ENCODE results near the gene GSTK1. TPM values are rescaled to one million over a fixed set of nuclear protein-coding genes. Genes with fewer than 3 reads are reported as not detected.
A peak's percentile ranks its signal among the peaks of the same experiment; 100 is the strongest.

GSTK1 gene
- total RNA-seq, 4 donors from 2014 or later, result 147 to 319 (median 220) TPM

- Histone ChIP-seq H3K36me3 (no peaks in the 10 kb centered on the region), H3K4me3 (replicated peaks in 1 of 3) (no peak overlapping the region), H3K27ac (peak overlapping the region in 1 of 3 donors; percentile 87), H3K4me1 (peaks cover 9 to 44% of the 10 kb centered on the region in 2 donors), H3K27me3 (no peaks in the 10 kb centered on the region), H3K9me3 (no peaks in the 10 kb centered on the region)
- intact Hi-C loops (cut with DNase I), result loop anchor here (10.0 kb wide), 2 partner anchors 98 to 128 kb away; partner anchors contain the start of gene ZYX
- DNase-seq, result no peak
- TF ChIP-seq CTCF (IDR thresholded peaks at IDR 0.05), result no peak
- no peak for TF ChIP-seq POLR2A (IDR thresholded peaks at IDR 0.05)
- WGBS, 2 donors, result 96% methylated on average over 4 to 6 of the region's 6 CpGs
These were observed 23.3 kb downstream of the GSTK1 start for GRCh38 chr7:143286522-143286890.

- H3K27me3 ChIP-seq, result no peaks in the 10 kb centered on the region
- no peak for TF ChIP-seq POLR2A (IDR thresholded peaks at IDR 0.05)
- TF ChIP-seq CTCF (IDR thresholded peaks at IDR 0.05), result no peak
- peaks cover 9 to 44% of the 10 kb centered on the region in 2 donors for H3K4me1 ChIP-seq
- peak overlapping the region in 2 of 3 donors; percentile 8 to 18 for H3K4me3 ChIP-seq (replicated peaks in 1 of 3)
- intact Hi-C loops (cut with DNase I), result loop anchor here (10.0 kb wide), 2 partner anchors 97 to 127 kb away; partner anchors contain the start of gene ZYX
- H3K9me3 ChIP-seq, result no peaks in the 10 kb centered on the region
- peaks cover 5 to 6% of the 10 kb centered on the region in 2 donors for H3K36me3 ChIP-seq
- 71 to 72% methylated on average over 15 of the region's 17 CpGs for WGBS, 2 donors
- peak overlapping the region; percentile 10 to 64 (median 42) for H3K27ac ChIP-seq
- DNase-seq, result no peak
These were observed 24.2 kb downstream of the GSTK1 start for GRCh38 chr7:143287339-143287934.

- no peaks in the 10 kb centered on the region for H3K27me3 ChIP-seq
- H3K4me1 ChIP-seq, result peaks cover 9 to 44% of the 10 kb centered on the region in 2 donors
- 0 to 4% methylated on average over 13 to 55 of the region's 84 CpGs for WGBS, 2 donors
- TF ChIP-seq CTCF (IDR thresholded peaks at IDR 0.05), result peak in 3 of 6 experiments; percentile 32 to 44 (median 33)
- TF ChIP-seq POLR2A (IDR thresholded peaks at IDR 0.05), result peak in 1 of 2 donors; percentile 85
- H3K27ac ChIP-seq, result peak within 1 kb of the TSS; percentile 63 to 83 (median 82)
- peak; percentile 97 to 98 for DNase-seq
- peaks cover 9 to 14% of the 10 kb centered on the region in 2 donors for H3K36me3 ChIP-seq
- H3K9me3 ChIP-seq, result no peaks in the 10 kb centered on the region
- H3K4me3 ChIP-seq (replicated peaks in 1 of 3), result peak within 1 kb of the TSS; percentile 20 to 85 (median 66)
- intact Hi-C loops (cut with DNase I), result loop anchor here (10.0 kb wide), 2 partner anchors 97 to 127 kb away; partner anchors contain the start of gene ZYX
These were observed 24.9 kb downstream of the GSTK1 start, which contains the start of gene CASP2 for GRCh38 chr7:143287935-143288826. TSS of gene CASP2 (plus strand) at chr7:143288351. CDS start at chr7:143288456, 105 bp downstream.

GRCh38 chr7:143288836-143289235 is 25.6 kb downstream of the GSTK1 start:
- intact Hi-C loops (cut with DNase I), result loop anchor here (10.0 kb wide), 2 partner anchors 96 to 126 kb away; partner anchors contain the start of gene ZYX

More at GRCh38 chr7:143288836-143289235, 25.6 kb downstream of the GSTK1 start:
- peak overlapping the region in 2 of 3 donors; percentile 82 to 83 for H3K27ac ChIP-seq
- 2% methylated on average over 11 of the region's 11 CpGs for WGBS, 2 donors
- no peak for TF ChIP-seq POLR2A (IDR thresholded peaks at IDR 0.05)
- TF ChIP-seq CTCF (IDR thresholded peaks at IDR 0.05), result no peak
- H3K4me3 ChIP-seq (replicated peaks in 1 of 3), result peak overlapping the region; percentile 20 to 85 (median 66)
- no peaks in the 10 kb centered on the region for H3K27me3 ChIP-seq
- H3K36me3 ChIP-seq, result peaks cover 14 to 20% of the 10 kb centered on the region in 2 donors
- no peak for DNase-seq
- peaks cover 9 to 39% of the 10 kb centered on the region in 2 donors for H3K4me1 ChIP-seq
- no peaks in the 10 kb centered on the region for H3K9me3 ChIP-seq

Data from thyroid gland (tissue), 4 donors.